ENCODE measurements around the gene RASA3. TPM values are rescaled to one million over a fixed set of nuclear protein-coding genes. Genes with fewer than 3 reads are reported as not detected.

The RASA3 gene
- total RNA-seq, 4 donors from 2014 or later, result 4.4 to 15.6 (median 8.5) TPM

DNA sequence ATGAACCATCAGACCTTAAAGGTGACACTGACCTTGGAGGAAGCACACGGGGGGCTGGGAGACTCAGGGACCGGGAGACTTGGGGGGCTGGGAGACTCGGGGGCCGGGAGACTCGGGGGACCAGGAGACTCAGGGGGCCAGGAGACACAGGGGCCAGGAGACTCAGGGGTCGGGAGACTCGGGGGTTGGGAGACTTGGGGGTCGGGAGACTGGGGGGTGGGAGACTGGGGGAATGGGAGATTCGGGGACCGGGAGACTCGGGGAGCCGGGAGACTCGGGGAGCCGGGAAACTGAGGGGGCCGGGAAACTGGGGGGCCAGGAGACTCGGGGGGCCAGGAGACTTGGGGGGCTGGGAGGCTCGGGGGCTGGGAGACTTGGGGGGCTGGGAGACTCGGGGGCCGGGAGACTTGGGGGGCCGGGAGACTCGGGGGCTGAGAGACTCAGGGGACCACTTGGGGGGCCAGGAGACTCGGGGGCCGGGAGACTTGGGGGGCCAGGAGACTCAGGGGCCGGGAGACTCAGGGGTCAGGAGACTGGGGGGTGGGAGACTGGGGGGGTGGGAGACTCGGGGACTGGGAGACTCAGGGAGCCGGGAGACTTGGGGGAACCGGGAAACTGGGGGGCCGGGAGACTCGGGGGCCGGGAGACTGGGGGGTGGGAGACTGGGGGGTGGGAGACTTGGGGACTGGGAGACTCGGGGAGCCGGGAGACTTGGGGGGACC, 62.9 kb downstream of the RASA3 start:
- peak overlapping the region; percentile 92 to 99 (median 95) for H3K27ac ChIP-seq
- no peak for TF ChIP-seq POLR2A (IDR thresholded peaks at IDR 0.05)
- TF ChIP-seq POLR2AphosphoS5 (IDR thresholded peaks at IDR 0.05), result no peak
- TF ChIP-seq, protein P1, sequence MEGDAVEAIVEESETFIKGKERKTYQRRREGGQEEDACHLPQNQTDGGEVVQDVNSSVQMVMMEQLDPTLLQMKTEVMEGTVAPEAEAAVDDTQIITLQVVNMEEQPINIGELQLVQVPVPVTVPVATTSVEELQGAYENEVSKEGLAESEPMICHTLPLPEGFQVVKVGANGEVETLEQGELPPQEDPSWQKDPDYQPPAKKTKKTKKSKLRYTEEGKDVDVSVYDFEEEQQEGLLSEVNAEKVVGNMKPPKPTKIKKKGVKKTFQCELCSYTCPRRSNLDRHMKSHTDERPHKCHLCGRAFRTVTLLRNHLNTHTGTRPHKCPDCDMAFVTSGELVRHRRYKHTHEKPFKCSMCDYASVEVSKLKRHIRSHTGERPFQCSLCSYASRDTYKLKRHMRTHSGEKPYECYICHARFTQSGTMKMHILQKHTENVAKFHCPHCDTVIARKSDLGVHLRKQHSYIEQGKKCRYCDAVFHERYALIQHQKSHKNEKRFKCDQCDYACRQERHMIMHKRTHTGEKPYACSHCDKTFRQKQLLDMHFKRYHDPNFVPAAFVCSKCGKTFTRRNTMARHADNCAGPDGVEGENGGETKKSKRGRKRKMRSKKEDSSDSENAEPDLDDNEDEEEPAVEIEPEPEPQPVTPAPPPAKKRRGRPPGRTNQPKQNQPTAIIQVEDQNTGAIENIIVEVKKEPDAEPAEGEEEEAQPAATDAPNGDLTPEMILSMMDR (IDR thresholded peaks at IDR 0.05), result no peak
- TF ChIP-seq EP300 (IDR thresholded peaks at IDR 0.05; ENCODE audit: low read depth), result no peak
- H3K36me3 ChIP-seq, result no peaks in the 10 kb centered on the region
- no peaks in the 10 kb centered on the region for H3K9me3 ChIP-seq
- DNase-seq, result peak; percentile 7
- in situ Hi-C loops (cut with MboI; ENCODE audit: low pct_ligation_motif_present in 1 of 4, low pct_unique_long_range_greater_than_20kb in 1 of 4, low sequenced_read_pairs in 3 of 4) (no loop called here), intact Hi-C loops (cut with DNase I; ENCODE audit: low total_unique reads) (loop anchor here (5.0 kb wide), 1 partner anchor 58 kb away; no protein-coding TSS in a partner anchor)
- H3K4me3 ChIP-seq, result no peak overlapping the region
- peaks cover 36 to 46% (median 41%) of the 10 kb centered on the region in 4 donors for H3K4me1 ChIP-seq
- WGBS, 2 donors (ENCODE audit: low coverage in 1 of 2), result 60 to 84% methylated on average over 1 to 21 of the region's 32 CpGs
- no peaks in the 10 kb centered on the region for H3K27me3 ChIP-seq

GRCh38 chr13:114068656-114069318, 63.6 kb downstream of the RASA3 start:
- intact Hi-C loops (cut with DNase I; ENCODE audit: low total_unique reads), result loop anchor here (5.0 kb wide), 1 partner anchor 59 kb away; no protein-coding TSS in a partner anchor
- H3K27me3 ChIP-seq, result no peaks in the 10 kb centered on the region
- H3K36me3 ChIP-seq, result no peaks in the 10 kb centered on the region
- 87 to 88% methylated on average over 5 to 19 of the region's 19 CpGs for WGBS, 2 donors (ENCODE audit: low coverage in 1 of 2)
- no peak overlapping the region for H3K4me3 ChIP-seq
- H3K27ac ChIP-seq, result peak overlapping the region; percentile 92 to 99 (median 95)
- H3K4me1 ChIP-seq, result peaks cover 44 to 54% (median 47%) of the 10 kb centered on the region in 4 donors
- TF ChIP-seq EP300 (IDR thresholded peaks at IDR 0.05; ENCODE audit: low read depth) (no peak), POLR2A (IDR thresholded peaks at IDR 0.05) (no peak), POLR2AphosphoS5 (IDR thresholded peaks at IDR 0.05) (peak in 2 of 3 donors; percentile 15 to 16)
- TF ChIP-seq, protein P1 (IDR thresholded peaks at IDR 0.05), result no peak
- in situ Hi-C loops (cut with MboI; ENCODE audit: low pct_ligation_motif_present in 1 of 4, low pct_unique_long_range_greater_than_20kb in 1 of 4, low sequenced_read_pairs in 3 of 4), result no loop called here
- DNase-seq, result peak; percentile 14
- H3K9me3 ChIP-seq, result no peaks in the 10 kb centered on the region

DNA sequence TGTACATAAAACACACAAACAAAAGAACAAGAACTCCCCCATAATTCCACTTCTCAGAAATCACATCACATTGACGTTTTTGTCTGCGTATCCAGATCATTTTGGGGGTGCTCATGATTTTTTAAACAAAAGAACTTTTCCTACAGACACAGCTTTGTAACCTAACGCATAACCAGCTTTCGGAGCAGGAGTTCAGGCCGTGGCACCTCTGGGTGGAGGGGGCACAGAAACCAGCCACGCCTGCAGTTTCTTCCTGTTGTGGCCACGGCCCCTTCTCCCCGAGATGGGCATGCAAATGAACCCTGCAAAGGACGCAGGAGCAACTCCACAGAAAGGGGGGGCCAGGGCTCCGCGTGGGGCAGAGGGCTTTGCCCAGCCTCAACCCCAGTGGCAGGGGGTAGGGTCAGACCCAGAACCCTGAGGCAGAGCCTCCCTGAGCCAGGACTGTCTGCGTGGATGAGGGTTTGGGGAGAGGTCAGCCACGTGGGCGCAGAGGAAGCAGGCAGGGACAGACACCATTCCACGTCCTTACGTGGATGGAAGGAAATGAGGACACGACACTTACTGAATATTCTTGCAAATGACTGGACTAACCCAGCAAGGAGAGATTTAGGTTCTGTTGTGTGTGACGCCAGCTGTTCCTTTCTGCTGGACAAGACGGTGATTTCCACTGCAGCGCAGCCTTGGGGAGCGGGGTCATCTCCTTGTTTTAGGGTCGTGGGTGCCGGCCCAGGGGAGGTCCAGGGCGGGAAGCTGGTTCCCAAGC, 64.4 kb downstream of the RASA3 start:
- WGBS, 2 donors (ENCODE audit: low coverage in 1 of 2), result 53 to 68% methylated on average over 6 to 24 of the region's 24 CpGs
- Histone ChIP-seq H3K27me3 (no peaks in the 10 kb centered on the region), H3K36me3 (no peaks in the 10 kb centered on the region), H3K9me3 (no peaks in the 10 kb centered on the region), H3K4me3 (no peak overlapping the region), H3K27ac (peak overlapping the region; percentile 92 to 99 (median 95)), H3K4me1 (peaks cover 49 to 60% (median 52%) of the 10 kb centered on the region in 4 donors)
- intact Hi-C loops (cut with DNase I; ENCODE audit: low total_unique reads), result loop anchor here (5.0 kb wide), 1 partner anchor 59 kb away; no protein-coding TSS in a partner anchor
- peak; percentile 72 for DNase-seq
- in situ Hi-C loops (cut with MboI; ENCODE audit: low pct_ligation_motif_present in 1 of 4, low pct_unique_long_range_greater_than_20kb in 1 of 4, low sequenced_read_pairs in 3 of 4), result no loop called here
- TF ChIP-seq, protein P1 (IDR thresholded peaks at IDR 0.05), result no peak
- TF ChIP-seq EP300 (IDR thresholded peaks at IDR 0.05; ENCODE audit: low read depth) (no peak), POLR2A (IDR thresholded peaks at IDR 0.05) (no peak), POLR2AphosphoS5 (IDR thresholded peaks at IDR 0.05) (no peak)

Measured in transverse colon (tissue), 4 donors.